Activated naive CD4-positive, alpha-beta T cell treated with anti-CD3 and anti-CD28 coated beads, Interleukin-2, amount 50 U/mL, for 16 hours (primary cell): ENCODE data around the gene ROR1.

Source experiments
- DNase-seq: peaks from one replicate; pipeline ENCODE4 v3.0.0-alpha.2; 2020

Gene ROR1

GRCh38 chr1:63983391-63984256, 209.8 kb downstream of the ROR1 start:
- no peak for DNase-seq

- no peak for DNase-seq
Observed at GRCh38 chr1:63984257-63984929, 210.6 kb downstream of the ROR1 start.

- DNase-seq: no peak
Observed at GRCh38 chr1:63984930-63985290, 211.1 kb downstream of the ROR1 start.

GRCh38 chr1:63987014-63987627, 213.3 kb downstream of the ROR1 start:
- no peak for DNase-seq

GRCh38 chr1:63987628-63988024, 213.8 kb downstream of the ROR1 start:
- DNase-seq: no peak

- DNase-seq: no peak
Observed at GRCh38 chr1:63988941-63989340, 215.1 kb downstream of the ROR1 start.

GRCh38 chr1:63991685-63992084, 217.9 kb downstream of the ROR1 start:
- DNase-seq: no peak

- no peak for DNase-seq
Observed at GRCh38 chr1:64000021-64000420, 226.2 kb downstream of the ROR1 start.

GRCh38 chr1:64001038-64001437, 227.2 kb downstream of the ROR1 start:
- no peak for DNase-seq

GRCh38 chr1:64004451-64005025, 230.7 kb downstream of the ROR1 start:
- no peak for DNase-seq

GRCh38 chr1:64005801-64006200, 232.0 kb downstream of the ROR1 start:
- no peak for DNase-seq

- no peak for DNase-seq
Observed at GRCh38 chr1:64006276-64007051, 232.6 kb downstream of the ROR1 start.

- DNase-seq: no peak
Observed at GRCh38 chr1:64010316-64010715, 236.5 kb downstream of the ROR1 start.

- no peak for DNase-seq
Observed at GRCh38 chr1:64013395-64013794, 239.6 kb downstream of the ROR1 start.

- DNase-seq: no peak
Observed at GRCh38 chr1:64019818-64020217, 246.0 kb downstream of the ROR1 start.

- DNase-seq: no peak
Observed at GRCh38 chr1:64021066-64021465, 247.2 kb downstream of the ROR1 start.

GRCh38 chr1:64025051-64025450, 251.2 kb downstream of the ROR1 start:
- no peak for DNase-seq

- DNase-seq: no peak
Observed at GRCh38 chr1:64029037-64029436, 255.2 kb downstream of the ROR1 start.

- no peak for DNase-seq
Observed at GRCh38 chr1:64030411-64030810, 256.6 kb downstream of the ROR1 start.

GRCh38 chr1:64031236-64031635, 257.4 kb downstream of the ROR1 start:
- DNase-seq: no peak

- DNase-seq: no peak
Observed at GRCh38 chr1:64033667-64034220, 259.9 kb downstream of the ROR1 start.

GRCh38 chr1:64036549-64036948, 262.7 kb downstream of the ROR1 start:
- DNase-seq: no peak

GRCh38 chr1:64038119-64038518, 264.3 kb downstream of the ROR1 start:
- DNase-seq: no peak
